PC-3 (cell line): ENCODE data around the gene CD2AP.
"Not testable (repeated sequence)": the region's sequence is repeated elsewhere in the genome, so short reads cannot be mapped to it uniquely, and the experiment has no call there.

ENCODE experiments used
- CTCF ChIP-seq: fragments of 300-600 bp; sonication (generic); conservative IDR thresholded peaks from 2 replicates; pipeline ENCODE4 v1.5.1; 2017; ENCODE audit warnings: antibody characterized with exemption, low read depth, mild to moderate bottlenecking, low read length
- EZH2 ChIP-seq: fragments of 300-600 bp; sonication (generic); IDR thresholded peaks from one replicate; pipeline ENCODE4 v1.6.1; 2017; ENCODE audit warnings: antibody characterized with exemption, mild to moderate bottlenecking, low read length; ENCODE audit not compliant: unreplicated experiment
- EZH2phosphoT487 ChIP-seq: fragments of 300-600 bp; sonication (generic); IDR thresholded peaks from 2 replicates; pipeline ENCODE4 v1.6.1; 2018; ENCODE audit warnings: mild to moderate bottlenecking, antibody characterized with exemption, low read length, borderline replicate concordance

DNA sequence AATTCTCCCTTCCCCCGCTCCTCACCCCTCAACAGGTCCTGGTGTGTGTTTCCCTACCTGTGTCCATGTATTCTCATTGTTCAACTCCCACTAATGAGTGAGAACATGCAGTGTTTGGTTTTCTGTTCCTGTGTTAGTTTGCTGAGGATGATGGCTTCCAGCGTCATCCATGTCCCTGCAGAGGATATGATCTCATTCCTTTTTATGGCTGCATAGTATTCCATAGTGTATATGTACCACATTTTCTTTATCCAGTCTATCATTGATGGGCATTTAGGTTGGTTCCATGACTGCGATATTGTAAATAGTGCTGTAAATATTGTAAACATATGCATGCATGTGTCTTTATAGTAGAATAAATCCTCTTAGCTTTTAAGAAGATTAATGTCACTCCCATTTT, 89.0 kb downstream of the CD2AP start:
- TF ChIP-seq EZH2phosphoT487, EZH2, CTCF: not testable (repeated sequence)
